ENCODE results near the gene TUBA4A. TPM values are rescaled to one million over a fixed set of nuclear protein-coding genes. Genes with fewer than 3 reads are reported as not detected.

TUBA4A gene
- total RNA-seq (ENCODE audit: low replicate concordance), result 9.7 and 25.6 TPM in 2 replicates

GRCh38 chr2:219253753-219254589 lies at the start of gene TUBA4A:
TUBA4A (minus strand) TSS chr2:219253918; CDS start chr2:219253858, 60 bp downstream.
- H3K4me3 ChIP-seq (ENCODE audit: low read depth, low read length), result peak within 1 kb of the TSS; percentile 70
- no peak for TF ChIP-seq CTCF (IDR thresholded peaks at IDR 0.05; ENCODE audit: insufficient read depth, low read length)
- DNase-seq (ENCODE audit: low read depth), result peak; percentile 43

- TF ChIP-seq CTCF (IDR thresholded peaks at IDR 0.05; ENCODE audit: insufficient read depth, low read length), result no peak
These were observed 48.8 kb upstream of the TUBA4A start for GRCh38 chr2:219302412-219302968.

GRCh38 chr2:219300022-219300421 lies 46.3 kb upstream of the TUBA4A start:
- no peak for TF ChIP-seq CTCF (IDR thresholded peaks at IDR 0.05; ENCODE audit: insufficient read depth, low read length)
- H3K4me3 ChIP-seq (ENCODE audit: low read depth, low read length), result no peak overlapping the region
- no peak for DNase-seq (ENCODE audit: low read depth)

More at GRCh38 chr2:219302412-219302968, 48.8 kb upstream of the TUBA4A start:
- H3K4me3 ChIP-seq (ENCODE audit: low read depth, low read length), result no peak overlapping the region
- DNase-seq (ENCODE audit: low read depth), result no peak

- no peak overlapping the region for H3K4me3 ChIP-seq (ENCODE audit: low read depth, low read length)
- no peak for DNase-seq (ENCODE audit: low read depth)
- no peak for TF ChIP-seq CTCF (IDR thresholded peaks at IDR 0.05; ENCODE audit: insufficient read depth, low read length)
These were observed 45.6 kb upstream of the TUBA4A start for GRCh38 chr2:219299372-219299760.

DNA sequence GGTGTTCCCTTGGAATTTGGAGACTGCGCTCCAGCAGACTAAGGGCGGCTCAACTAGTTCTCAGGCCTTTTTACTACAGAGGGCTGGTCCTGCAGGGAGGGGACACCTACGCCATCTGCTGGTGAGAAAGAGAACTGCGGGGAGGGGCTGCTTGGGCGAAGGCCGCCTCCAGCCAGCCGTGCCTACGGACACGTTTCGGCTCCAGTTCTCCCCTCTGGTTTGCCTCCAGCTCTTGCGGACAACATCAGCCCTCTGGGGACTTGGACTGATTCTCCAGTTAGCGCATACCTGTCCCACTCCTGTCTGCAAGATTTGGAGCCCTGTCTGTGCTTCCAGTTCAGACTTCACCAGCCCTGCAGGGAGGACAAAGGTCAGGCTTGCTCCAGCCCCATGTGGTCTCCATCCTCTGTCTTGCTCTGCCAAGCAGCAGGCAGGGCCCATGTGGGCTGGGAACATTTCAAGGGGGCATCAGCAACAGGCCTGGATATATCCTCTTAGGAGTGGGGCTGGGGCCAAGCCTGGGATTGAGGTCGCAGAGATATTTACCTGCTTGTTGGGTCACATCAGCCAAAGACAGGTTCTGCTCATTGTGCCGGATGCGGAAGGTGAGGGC lies 45.1 kb upstream of the TUBA4A start:
- peak; percentile 83 for DNase-seq (ENCODE audit: low read depth)
- peak; percentile 99 for TF ChIP-seq CTCF (IDR thresholded peaks at IDR 0.05; ENCODE audit: insufficient read depth, low read length)
- no peak overlapping the region for H3K4me3 ChIP-seq (ENCODE audit: low read depth, low read length)

- no peak overlapping the region for H3K4me3 ChIP-seq (ENCODE audit: low read depth, low read length)
- peak; percentile 41 for TF ChIP-seq CTCF (IDR thresholded peaks at IDR 0.05; ENCODE audit: insufficient read depth, low read length)
- DNase-seq (ENCODE audit: low read depth), result no peak
These were observed 44.2 kb upstream of the TUBA4A start for GRCh38 chr2:219297766-219298456.

Measured in fibroblast of the aortic adventitia (primary cell).